Progenitor cell of endocrine pancreas (in vitro differentiated cells): ENCODE results near the gene PALM. TPM values are rescaled to one million over a fixed set of nuclear protein-coding genes. Genes with fewer than 3 reads are reported as not detected.
"Not testable (repeated sequence)": the region's sequence is repeated elsewhere in the genome, so short reads cannot be mapped to it uniquely, and the experiment has no call there.

Experiments
- DNase-seq: peaks from one replicate; pipeline ENCODE4 v3.0.0; 2021; ENCODE audit warnings: low spot score; ENCODE audit not compliant: unreplicated experiment
- H3K27ac Mint-ChIP-seq: 2 replicates; pipeline ENCODE4 v1.8.0; 2021; ENCODE audit warnings: mild to moderate bottlenecking, moderate library complexity, mixed read lengths
- H3K27me3 Mint-ChIP-seq: 2 replicates; pipeline ENCODE4 v1.8.0; 2021; ENCODE audit warnings: mixed read lengths
- H3K36me3 Mint-ChIP-seq: 2 replicates; pipeline ENCODE4 v1.8.0; 2022; ENCODE audit warnings: mixed read lengths; ENCODE audit not compliant: insufficient read depth
- H3K4me1 Mint-ChIP-seq: 2 replicates; pipeline ENCODE4 v1.8.0; 2021; ENCODE audit warnings: low read depth, mixed read lengths
- H3K4me3 Mint-ChIP-seq: 2 replicates; pipeline ENCODE4 v1.8.0; 2021; ENCODE audit warnings: low read depth, mild to moderate bottlenecking, moderate library complexity, mixed read lengths
- H3K9me3 Mint-ChIP-seq: 2 replicates; pipeline ENCODE4 v1.8.0; 2021; ENCODE audit warnings: low read depth, mixed read lengths
- total RNA-seq: library from RNA; stranded (reverse); gene quantifications from 2 replicates; pipeline ENCODE4 v1.2.1, GENCODE V29; 2021
- TF ChIP-seq, protein P1 (sequence below): fragments of 200-600 bp; sonication (generic); IDR thresholded peaks from one replicate; pipeline ENCODE4 v1.5.0; 2021; ENCODE audit warnings: antibody characterized with exemption, mild to moderate bottlenecking; ENCODE audit not compliant: unreplicated experiment

Gene PALM
- total RNA-seq, 1 donor from 2014 or later: 52.4 TPM

DNA sequence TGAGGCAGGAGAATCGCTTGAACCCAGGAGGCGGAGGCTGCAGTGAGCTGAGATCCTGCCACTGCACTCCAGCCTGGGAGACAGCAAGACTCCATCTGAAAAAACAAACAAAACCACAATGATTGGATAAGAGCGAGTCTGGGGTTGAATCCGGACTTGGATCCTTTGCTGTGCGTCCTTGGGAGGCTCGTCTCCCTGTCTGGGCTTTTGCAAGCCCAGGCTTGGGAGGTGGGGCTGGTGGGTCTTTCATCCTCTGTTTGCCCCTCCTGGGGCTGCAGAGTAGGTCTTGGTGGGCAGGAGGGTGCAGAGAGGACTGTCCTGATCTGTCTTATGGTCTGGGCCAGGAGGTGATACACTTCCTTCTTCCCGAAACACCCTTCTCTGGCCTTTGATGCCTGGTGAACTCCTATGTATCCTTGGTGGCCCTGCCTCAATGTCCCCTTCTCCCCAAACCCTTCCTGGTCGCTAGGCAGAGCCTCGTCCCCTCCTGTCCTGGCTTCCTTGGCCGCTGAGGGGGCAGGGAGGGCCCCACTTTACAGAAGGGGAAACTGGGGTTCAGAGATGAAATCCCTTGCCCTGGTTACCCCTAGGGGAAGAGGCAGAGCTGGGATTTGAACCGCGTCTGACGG lies 16.8 kb downstream of the PALM start:
- no peak overlapping the region for H3K4me3 Mint-ChIP-seq
- H3K9me3 Mint-ChIP-seq: no peaks in the 10 kb centered on the region
- TF ChIP-seq, protein P1, sequence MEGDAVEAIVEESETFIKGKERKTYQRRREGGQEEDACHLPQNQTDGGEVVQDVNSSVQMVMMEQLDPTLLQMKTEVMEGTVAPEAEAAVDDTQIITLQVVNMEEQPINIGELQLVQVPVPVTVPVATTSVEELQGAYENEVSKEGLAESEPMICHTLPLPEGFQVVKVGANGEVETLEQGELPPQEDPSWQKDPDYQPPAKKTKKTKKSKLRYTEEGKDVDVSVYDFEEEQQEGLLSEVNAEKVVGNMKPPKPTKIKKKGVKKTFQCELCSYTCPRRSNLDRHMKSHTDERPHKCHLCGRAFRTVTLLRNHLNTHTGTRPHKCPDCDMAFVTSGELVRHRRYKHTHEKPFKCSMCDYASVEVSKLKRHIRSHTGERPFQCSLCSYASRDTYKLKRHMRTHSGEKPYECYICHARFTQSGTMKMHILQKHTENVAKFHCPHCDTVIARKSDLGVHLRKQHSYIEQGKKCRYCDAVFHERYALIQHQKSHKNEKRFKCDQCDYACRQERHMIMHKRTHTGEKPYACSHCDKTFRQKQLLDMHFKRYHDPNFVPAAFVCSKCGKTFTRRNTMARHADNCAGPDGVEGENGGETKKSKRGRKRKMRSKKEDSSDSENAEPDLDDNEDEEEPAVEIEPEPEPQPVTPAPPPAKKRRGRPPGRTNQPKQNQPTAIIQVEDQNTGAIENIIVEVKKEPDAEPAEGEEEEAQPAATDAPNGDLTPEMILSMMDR: no peak
- H3K4me1 Mint-ChIP-seq: no peaks in the 10 kb centered on the region
- H3K36me3 Mint-ChIP-seq: peaks cover 7% of the 10 kb centered on the region
- no peak overlapping the region for H3K27ac Mint-ChIP-seq
- no peak for DNase-seq
- no peaks in the 10 kb centered on the region for H3K27me3 Mint-ChIP-seq

DNA sequence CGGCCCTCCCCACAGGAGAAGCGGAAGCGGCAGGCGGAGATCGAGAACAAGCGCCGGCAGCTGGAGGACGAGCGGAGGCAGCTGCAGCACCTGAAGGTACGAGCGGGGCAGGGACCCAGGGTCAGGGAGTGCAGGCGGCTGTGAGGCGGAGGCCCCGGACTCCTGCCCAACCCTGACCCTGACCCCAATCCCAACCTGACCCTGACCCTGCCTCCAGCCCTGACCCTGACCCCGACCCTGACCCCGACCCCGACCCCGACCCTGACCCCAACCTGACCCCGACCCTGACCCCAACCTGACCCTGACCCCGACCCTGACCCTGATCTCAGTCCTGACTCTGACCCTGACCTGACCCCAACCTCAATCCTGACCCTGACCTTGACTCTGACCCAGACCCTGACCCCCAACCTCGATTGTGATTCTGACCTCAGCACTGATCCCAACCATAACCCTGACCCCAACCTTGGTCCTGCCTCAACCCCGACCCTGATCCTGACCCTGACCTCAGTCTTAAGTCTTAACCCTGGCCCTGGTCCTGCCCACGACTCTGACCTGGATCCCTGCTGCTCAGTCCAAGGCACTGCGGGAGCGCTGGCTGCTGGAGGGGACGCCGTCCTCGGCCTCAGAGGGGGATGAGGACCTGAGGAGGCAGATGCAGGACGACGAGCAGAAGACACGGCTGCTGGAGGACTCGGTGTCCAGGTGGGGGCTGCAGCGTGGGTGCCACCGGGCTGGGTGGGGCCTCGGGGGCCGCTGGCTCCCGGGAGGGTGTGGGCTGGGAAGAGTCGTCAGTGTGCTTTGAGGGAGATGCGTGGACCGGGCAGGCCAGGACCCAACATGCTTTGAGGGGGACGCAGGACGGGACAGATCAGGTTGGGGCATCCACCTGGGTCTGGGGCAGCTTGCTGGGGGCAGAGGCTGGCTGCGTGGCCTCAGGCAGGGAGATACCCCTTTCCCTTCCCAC lies 18.5 kb downstream of the PALM start:
- DNase-seq: no peak
- Mint-ChIP-seq H3K36me3 (peaks cover 7% of the 10 kb centered on the region), H3K9me3 (no peaks in the 10 kb centered on the region), H3K27me3 (no peaks in the 10 kb centered on the region), H3K4me3 (no peak overlapping the region), H3K27ac (no peak overlapping the region), H3K4me1 (no peaks in the 10 kb centered on the region)
- TF ChIP-seq, protein P1: no peak

DNA sequence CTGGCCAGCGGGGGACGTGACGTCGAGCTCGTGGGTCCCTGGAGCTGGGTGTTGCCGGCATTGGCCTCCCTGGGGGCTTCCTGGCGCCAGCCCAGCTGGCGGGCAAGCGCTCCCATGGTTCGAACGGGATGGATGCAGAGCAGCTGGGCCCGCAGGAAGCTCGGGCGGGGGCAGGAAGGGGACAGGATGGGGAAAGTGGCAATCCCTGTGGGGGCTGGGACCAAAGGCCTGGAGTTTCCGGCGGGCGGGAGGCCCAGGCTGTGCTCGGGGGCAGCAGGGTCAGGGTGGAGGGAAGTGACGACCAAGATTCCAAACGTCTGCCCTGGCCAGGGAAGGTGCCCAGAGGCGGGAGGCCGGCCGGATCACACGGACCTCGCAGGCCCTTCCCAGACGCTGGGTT lies 19.3 kb downstream of the PALM start:
- Mint-ChIP-seq H3K27ac (no peak overlapping the region), H3K27me3 (no peaks in the 10 kb centered on the region), H3K4me3 (no peak overlapping the region), H3K9me3 (no peaks in the 10 kb centered on the region), H3K36me3 (peaks cover 7% of the 10 kb centered on the region), H3K4me1 (no peaks in the 10 kb centered on the region)
- DNase-seq: no peak
- TF ChIP-seq, protein P1: no peak

DNA sequence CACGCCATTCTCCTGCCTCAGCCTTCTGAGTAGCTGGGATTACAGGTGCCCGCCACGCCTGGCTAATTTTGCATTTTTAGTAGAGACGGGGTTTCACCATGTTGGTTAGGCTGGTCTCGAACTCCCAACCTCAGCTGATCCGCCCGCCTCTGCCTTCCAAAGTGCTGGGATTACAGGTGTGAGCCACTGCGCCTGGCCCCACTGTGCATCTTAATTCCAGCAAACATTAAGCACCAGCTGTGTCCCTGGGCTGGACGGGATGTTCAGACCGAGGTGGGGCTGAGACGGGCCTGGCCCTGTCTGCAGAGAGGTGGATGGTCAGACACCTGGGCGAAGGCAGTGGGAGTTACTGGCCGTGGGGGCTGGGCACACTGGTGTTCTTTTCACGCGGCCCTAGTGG lies 20.8 kb downstream of the PALM start:
- not testable (repeated sequence) for H3K27ac Mint-ChIP-seq, H3K4me1 Mint-ChIP-seq, DNase-seq, H3K4me3 Mint-ChIP-seq, H3K9me3 Mint-ChIP-seq, H3K27me3 Mint-ChIP-seq
- peaks cover 14% of the 10 kb centered on the region for H3K36me3 Mint-ChIP-seq

DNA sequence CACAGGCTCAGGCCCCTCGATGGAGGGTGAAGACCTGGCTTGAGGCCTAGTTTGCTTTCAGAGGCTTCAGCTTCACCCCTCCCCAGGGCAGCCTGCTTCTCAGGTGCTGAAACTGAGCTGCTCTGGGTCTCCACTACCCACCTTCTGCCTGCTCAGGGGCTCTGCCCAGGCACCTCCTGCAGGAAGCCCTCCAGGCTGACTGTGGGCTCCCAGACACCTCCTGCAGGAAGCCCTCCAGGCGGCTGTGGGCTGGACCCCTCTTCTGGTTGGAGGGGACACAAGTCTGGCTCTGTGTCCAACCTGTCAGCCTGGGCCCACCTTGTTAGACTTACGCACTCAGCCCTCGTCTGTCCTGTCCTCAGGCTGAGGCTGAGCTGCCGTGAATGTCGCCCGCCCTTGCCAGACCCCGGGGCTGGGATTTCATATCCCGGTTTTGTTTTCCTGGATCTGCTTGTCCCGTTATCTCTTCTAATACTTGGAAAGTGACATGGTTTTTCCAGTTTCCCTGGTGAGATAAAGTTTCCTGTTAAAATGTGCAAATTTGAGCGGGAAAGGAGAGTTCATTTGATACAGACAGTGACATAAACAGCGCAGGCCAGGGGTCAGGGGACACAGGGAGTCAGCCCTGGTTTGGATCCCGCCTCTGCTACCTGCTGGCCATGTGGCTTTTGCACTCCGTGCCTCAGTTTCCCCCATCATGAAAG lies 21.4 kb downstream of the PALM start:
- H3K9me3 Mint-ChIP-seq: no peaks in the 10 kb centered on the region
- H3K27me3 Mint-ChIP-seq: no peaks in the 10 kb centered on the region
- H3K4me1 Mint-ChIP-seq: no peaks in the 10 kb centered on the region
- no peak overlapping the region for H3K4me3 Mint-ChIP-seq
- DNase-seq: no peak
- TF ChIP-seq, protein P1: no peak
- no peak overlapping the region for H3K27ac Mint-ChIP-seq
- H3K36me3 Mint-ChIP-seq: peaks cover 14% of the 10 kb centered on the region
